Natural killer cell (primary cell): ENCODE data around the gene COL9A2. TPM values are rescaled to one million over a fixed set of nuclear protein-coding genes. Genes with fewer than 3 reads are reported as not detected.

Experiments
- ATAC-seq, 3 donors: fragments of 150-1000 bp in 2 of 3; fragments of 200-7000 bp in 1 of 3; cut with Tn5 transposase; 1 replicate in 1 of 3; 2 replicates in 2 of 3; pipeline ENCODE4 v1.10.0; 2021; ENCODE audit warnings: mild to moderate bottlenecking in 2 of 3, moderate library complexity in 2 of 3
- DNase-seq, 2 donors: peaks; one replicate each; pipeline versions ENCODE4 v3.0.0 to v3.0.0-alpha.2; 2013 to 2021; ENCODE audit warnings: mixed read lengths in 1 of 2
- H3K27ac ChIP-seq: one replicate; pipeline ENCODE4 v1.5.1; 2013; ENCODE audit warnings: mild to moderate bottlenecking, low read length
- H3K27me3 ChIP-seq: one replicate; pipeline ENCODE4 v1.6.1; 2013; ENCODE audit warnings: low read length; ENCODE audit not compliant: control insufficient read depth, insufficient read depth
- H3K36me3 ChIP-seq: one replicate; pipeline ENCODE4 v1.6.1; 2013; ENCODE audit warnings: low read length; ENCODE audit not compliant: control insufficient read depth, insufficient read depth
- H3K4me1 ChIP-seq: one replicate; pipeline ENCODE4 v1.6.1; 2013; ENCODE audit warnings: low read length; ENCODE audit not compliant: control insufficient read depth, insufficient read depth
- H3K4me3 ChIP-seq: one replicate; pipeline ENCODE4 v1.5.1; 2013; ENCODE audit warnings: low read length
- H3K9me3 ChIP-seq: one replicate; pipeline ENCODE4 v1.6.1; 2013; ENCODE audit warnings: low read length; ENCODE audit not compliant: control insufficient read depth, insufficient read depth
- H3K27ac Mint-ChIP-seq, 2 donors: one replicate each; pipeline ENCODE4 v1.8.0; 2022; ENCODE audit warnings: mild to moderate bottlenecking in 2 of 2, mixed read lengths in 2 of 2, moderate library complexity in 1 of 2
- H3K27me3 Mint-ChIP-seq, 2 donors: one replicate each; pipeline ENCODE4 v1.8.0; 2022; ENCODE audit warnings: low read depth in 2 of 2, mixed read lengths in 2 of 2
- H3K36me3 Mint-ChIP-seq: one replicate; pipeline ENCODE4 v1.8.0; 2022; ENCODE audit warnings: mixed read lengths
- H3K4me1 Mint-ChIP-seq, 2 donors: one replicate each; pipeline ENCODE4 v1.8.0; 2022; ENCODE audit warnings: mixed read lengths in 2 of 2
- H3K4me3 Mint-ChIP-seq: one replicate; pipeline ENCODE4 v1.8.0; 2022; ENCODE audit warnings: mild to moderate bottlenecking, moderate library complexity, mixed read lengths
- H3K9me3 Mint-ChIP-seq, 2 donors: one replicate each; pipeline ENCODE4 v1.8.0; 2022; ENCODE audit warnings: mixed read lengths in 2 of 2
- WGBS: methylation state at CpG from one replicate; pipeline ENCODE4 v1.1.7; 2013; ENCODE audit warnings: missing lambda C conversion rate; ENCODE audit not compliant: insufficient coverage; 5-methylcytosine and 5-hydroxymethylcytosine counted together
- intact Hi-C: fragments of 100-400 bp; cut with micrococcal nuclease; formaldehyde crosslinking; loops from one replicate; pipeline ENCODE4 v1.14.2; 2022
- total RNA-seq, 4 donors: library from RNA; stranded (reverse); fragments of 120-200 nt in 1 of 4; gene quantifications; one replicate each; pipeline versions ENCODE4 v1.2.3 to v1.2.4, GENCODE V29; 2013 to 2022
- TF ChIP-seq, protein P1 (sequence below): fragments of 200-600 bp; IDR thresholded peaks from one replicate; pipeline ENCODE4 v1.8.0; 2022; ENCODE audit warnings: antibody characterized with exemption

Gene COL9A2
- total RNA-seq, 3 donors from 2014 or later (not counting 1 experiment from before 2014, with no cell fraction given), result 2.4 to 2.6 (median 2.5) TPM

DNA sequence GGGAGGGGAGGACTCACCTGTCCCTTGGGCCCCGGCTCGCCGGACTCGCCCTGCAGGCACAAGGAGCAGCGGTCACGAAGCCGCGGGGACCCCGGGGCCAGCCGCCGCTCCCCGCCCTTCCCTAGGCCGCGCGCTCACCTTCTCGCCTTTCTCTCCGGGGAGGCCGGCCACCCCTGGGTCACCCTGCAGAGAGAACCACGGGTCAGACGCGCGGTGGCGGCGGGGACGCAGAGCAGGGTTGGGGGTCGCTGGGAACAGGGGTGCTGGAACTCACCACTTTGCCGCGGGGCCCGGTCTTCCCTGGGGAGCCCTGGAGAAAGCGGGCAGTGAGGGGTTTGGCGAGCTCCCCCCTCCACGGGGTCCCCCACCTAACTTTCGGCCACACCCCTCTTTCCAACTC is 13.3 kb downstream of the COL9A2 start:
- Histone ChIP-seq H3K27me3 (no peaks in the 10 kb centered on the region), H3K4me3 (no peak overlapping the region), H3K27ac (no peak overlapping the region), H3K9me3 (no peaks in the 10 kb centered on the region), H3K36me3 (no peaks in the 10 kb centered on the region), H3K4me1 (no peaks in the 10 kb centered on the region)
- no peaks in the 10 kb centered on the region for H3K27me3 Mint-ChIP-seq
- no peaks in the 10 kb centered on the region for H3K9me3 Mint-ChIP-seq
- no peak overlapping the region for H3K27ac Mint-ChIP-seq
- DNase-seq (no peak), ATAC-seq (no peak)
- no peaks in the 10 kb centered on the region for H3K4me1 Mint-ChIP-seq
- H3K4me3 Mint-ChIP-seq, result no peak overlapping the region
- H3K36me3 Mint-ChIP-seq, result no peaks in the 10 kb centered on the region
- 94% methylated on average over 33 of the region's 33 CpGs for WGBS
- TF ChIP-seq, protein P1, sequence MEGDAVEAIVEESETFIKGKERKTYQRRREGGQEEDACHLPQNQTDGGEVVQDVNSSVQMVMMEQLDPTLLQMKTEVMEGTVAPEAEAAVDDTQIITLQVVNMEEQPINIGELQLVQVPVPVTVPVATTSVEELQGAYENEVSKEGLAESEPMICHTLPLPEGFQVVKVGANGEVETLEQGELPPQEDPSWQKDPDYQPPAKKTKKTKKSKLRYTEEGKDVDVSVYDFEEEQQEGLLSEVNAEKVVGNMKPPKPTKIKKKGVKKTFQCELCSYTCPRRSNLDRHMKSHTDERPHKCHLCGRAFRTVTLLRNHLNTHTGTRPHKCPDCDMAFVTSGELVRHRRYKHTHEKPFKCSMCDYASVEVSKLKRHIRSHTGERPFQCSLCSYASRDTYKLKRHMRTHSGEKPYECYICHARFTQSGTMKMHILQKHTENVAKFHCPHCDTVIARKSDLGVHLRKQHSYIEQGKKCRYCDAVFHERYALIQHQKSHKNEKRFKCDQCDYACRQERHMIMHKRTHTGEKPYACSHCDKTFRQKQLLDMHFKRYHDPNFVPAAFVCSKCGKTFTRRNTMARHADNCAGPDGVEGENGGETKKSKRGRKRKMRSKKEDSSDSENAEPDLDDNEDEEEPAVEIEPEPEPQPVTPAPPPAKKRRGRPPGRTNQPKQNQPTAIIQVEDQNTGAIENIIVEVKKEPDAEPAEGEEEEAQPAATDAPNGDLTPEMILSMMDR, result no peak
- intact Hi-C loops, result no loop called here

DNA sequence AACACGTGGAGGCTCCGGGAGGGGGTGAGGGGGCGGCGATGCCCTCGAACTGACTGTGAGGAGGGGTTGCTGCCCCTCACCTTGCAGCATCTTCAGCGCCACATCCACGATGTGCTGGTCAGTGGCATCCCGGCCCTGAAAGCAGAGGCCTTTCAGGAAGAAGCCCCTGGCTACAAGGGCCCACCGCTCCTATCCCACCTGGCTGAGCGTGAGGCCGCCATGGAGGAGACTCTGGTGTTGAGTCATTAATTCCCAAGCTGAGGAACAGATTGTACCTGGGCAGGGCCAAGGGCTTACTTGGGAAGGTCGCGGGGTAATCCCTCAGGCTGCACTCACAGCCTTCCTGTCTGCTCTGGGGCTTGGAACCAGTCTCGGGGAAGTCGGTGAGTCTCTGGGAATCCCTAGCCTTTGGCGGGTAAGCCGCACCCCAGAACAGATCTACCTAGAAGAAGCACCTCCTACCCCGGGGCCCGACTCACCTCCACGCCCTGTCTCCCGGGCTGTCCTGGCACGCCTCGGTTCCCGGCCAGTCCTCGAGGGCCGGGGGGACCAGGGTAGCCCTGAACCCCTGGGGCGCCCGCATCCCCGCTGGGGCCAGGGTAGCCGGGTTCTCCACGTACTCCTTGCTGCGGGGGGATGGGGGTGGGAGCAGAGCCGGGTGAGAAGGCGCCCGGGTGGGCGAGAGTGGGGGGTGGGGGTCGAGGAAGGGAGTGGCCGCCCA is 13.9 kb downstream of the COL9A2 start:
- DNase-seq (no peak), ATAC-seq (no peak)
- no peaks in the 10 kb centered on the region for H3K27me3 Mint-ChIP-seq
- no peaks in the 10 kb centered on the region for H3K9me3 Mint-ChIP-seq
- no peaks in the 10 kb centered on the region for H3K27me3 ChIP-seq
- H3K4me1 Mint-ChIP-seq, result no peaks in the 10 kb centered on the region
- H3K36me3 ChIP-seq, result no peaks in the 10 kb centered on the region
- no peak overlapping the region for H3K4me3 ChIP-seq
- no peak overlapping the region for H3K27ac ChIP-seq
- no peak overlapping the region for H3K4me3 Mint-ChIP-seq
- H3K27ac Mint-ChIP-seq, result no peak overlapping the region
- H3K4me1 ChIP-seq, result no peaks in the 10 kb centered on the region
- H3K9me3 ChIP-seq, result no peaks in the 10 kb centered on the region
- TF ChIP-seq, protein P1, result no peak
- 97% methylated on average over 38 of the region's 38 CpGs for WGBS
- H3K36me3 Mint-ChIP-seq, result no peaks in the 10 kb centered on the region
- intact Hi-C loops, result no loop called here

DNA sequence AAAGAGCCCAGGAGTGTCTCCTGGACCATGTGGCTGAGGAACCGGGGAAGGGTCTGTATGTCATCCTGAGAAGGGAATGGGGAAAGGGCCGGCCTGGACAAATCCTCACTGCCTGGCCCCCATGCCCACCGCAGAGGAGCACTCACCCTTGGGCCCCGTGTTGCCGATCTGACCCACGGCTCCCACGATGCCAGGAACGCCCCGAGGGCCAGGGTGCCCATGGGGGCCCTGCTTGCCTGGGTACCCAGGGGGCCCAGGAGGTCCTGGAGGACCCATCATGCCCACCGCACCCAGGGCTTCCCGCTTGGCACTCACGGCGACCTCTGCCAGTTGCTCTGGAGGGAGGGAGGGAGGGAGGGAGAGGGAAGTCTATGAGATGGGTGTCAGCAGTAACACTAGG is 14.6 kb downstream of the COL9A2 start:
- no peak overlapping the region for H3K27ac ChIP-seq
- Mint-ChIP-seq H3K9me3 (no peaks in the 10 kb centered on the region), H3K4me1 (no peaks in the 10 kb centered on the region), H3K36me3 (no peaks in the 10 kb centered on the region), H3K27me3 (no peaks in the 10 kb centered on the region), H3K27ac (no peak overlapping the region), H3K4me3 (no peak overlapping the region)
- 95% methylated on average over 13 of the region's 13 CpGs for WGBS
- H3K4me3 ChIP-seq, result no peak overlapping the region
- intact Hi-C loops, result no loop called here
- H3K9me3 ChIP-seq, result no peaks in the 10 kb centered on the region
- no peaks in the 10 kb centered on the region for H3K27me3 ChIP-seq
- H3K4me1 ChIP-seq, result no peaks in the 10 kb centered on the region
- TF ChIP-seq, protein P1, result no peak
- DNase-seq (no peak), ATAC-seq (no peak)
- H3K36me3 ChIP-seq, result no peaks in the 10 kb centered on the region
